MG63 (cell line): ENCODE measurements around the gene COPG2. TPM values are rescaled to one million over a fixed set of nuclear protein-coding genes. Genes with fewer than 3 reads are reported as not detected.

ENCODE experiments used
- DNase-seq: peaks from one replicate; pipeline ENCODE4 v3.0.0-alpha.2; 2020
- H3K27me3 ChIP-seq: fragments of 250-450 bp; sonication (Bioruptor Pico); 2 replicates; pipeline ENCODE4 v1.5.1; 2020; ENCODE audit warnings: mild to moderate bottlenecking, moderate library complexity
- H3K36me3 ChIP-seq: fragments of 250-450 bp; sonication (Bioruptor Pico); 2 replicates; pipeline ENCODE4 v1.5.1; 2020; ENCODE audit warnings: mild to moderate bottlenecking, moderate library complexity
- H3K4me3 ChIP-seq: fragments of 250-450 bp; sonication (Bioruptor Pico); 2 replicates; pipeline ENCODE4 v1.5.1; 2020; ENCODE audit warnings: mild to moderate bottlenecking, moderate library complexity
- H3K9me3 ChIP-seq: fragments of 250-450 bp; sonication (Bioruptor Pico); 2 replicates; pipeline ENCODE4 v1.5.1; 2020; ENCODE audit warnings: mild to moderate bottlenecking, moderate library complexity
- total RNA-seq: library from RNA; depleted of rRNA; stranded (reverse); fragments of >200 nt; shearing (Covaris generic); gene quantifications from 2 replicates; pipeline ENCODE4 v1.2.3, GENCODE V29; 2014; ENCODE audit warnings: low replicate concordance; rRNA removed

The COPG2 gene
- total RNA-seq, 1 experiment from 2014 or later: 32.0 TPM

DNA sequence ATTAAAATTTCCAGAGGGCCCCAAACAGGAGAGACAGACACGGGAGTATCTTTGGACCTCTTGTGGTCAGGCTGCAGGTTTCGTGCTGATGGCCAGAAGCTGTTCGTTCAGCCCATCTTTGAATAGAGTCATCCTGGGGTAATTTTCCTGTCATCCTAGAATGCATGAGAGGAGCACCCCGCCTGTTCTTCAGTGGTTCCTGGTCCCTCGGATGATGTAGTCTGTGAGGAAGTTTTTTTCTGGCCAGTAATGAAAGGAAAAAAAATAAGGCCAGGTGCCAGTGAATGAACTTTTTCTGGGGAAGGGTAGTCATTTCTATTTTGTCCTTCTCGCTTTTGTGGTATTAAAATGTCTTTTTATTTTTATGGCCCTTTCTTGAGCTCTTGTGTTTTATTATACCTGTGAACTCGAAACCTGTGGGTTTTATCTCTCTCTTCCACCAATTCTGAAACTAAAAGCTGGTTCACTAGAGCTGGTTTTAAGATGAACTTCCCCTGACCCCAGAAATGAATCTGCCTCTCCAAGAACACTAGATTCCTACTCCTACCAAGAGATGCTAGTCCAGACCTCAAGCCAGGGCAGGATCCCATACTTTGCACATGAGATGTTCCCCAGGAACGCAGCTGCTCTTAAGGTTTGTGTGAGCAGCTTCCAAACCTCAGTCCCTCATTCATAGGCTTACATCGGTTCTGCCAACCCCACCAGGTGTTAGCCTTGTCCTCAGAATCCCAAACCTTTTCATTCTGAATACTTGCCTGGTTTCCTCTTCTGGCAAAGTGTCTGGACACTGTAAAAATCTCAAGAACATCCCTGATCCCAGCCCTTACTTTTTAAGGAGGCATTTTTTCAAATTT is 192.0 kb downstream of the COPG2 start:
- H3K36me3 ChIP-seq: no peaks in the 10 kb centered on the region
- no peak overlapping the region for H3K4me3 ChIP-seq
- no peaks in the 10 kb centered on the region for H3K9me3 ChIP-seq
- H3K27me3 ChIP-seq: no peaks in the 10 kb centered on the region
- no peak for DNase-seq

- Histone ChIP-seq H3K27me3 (no peaks in the 10 kb centered on the region), H3K4me3 (no peak overlapping the region), H3K9me3 (no peaks in the 10 kb centered on the region), H3K36me3 (no peaks in the 10 kb centered on the region)
- DNase-seq: no peak
Measured at GRCh38 chr7:130475776-130476175, 192.8 kb downstream of the COPG2 start.

DNA sequence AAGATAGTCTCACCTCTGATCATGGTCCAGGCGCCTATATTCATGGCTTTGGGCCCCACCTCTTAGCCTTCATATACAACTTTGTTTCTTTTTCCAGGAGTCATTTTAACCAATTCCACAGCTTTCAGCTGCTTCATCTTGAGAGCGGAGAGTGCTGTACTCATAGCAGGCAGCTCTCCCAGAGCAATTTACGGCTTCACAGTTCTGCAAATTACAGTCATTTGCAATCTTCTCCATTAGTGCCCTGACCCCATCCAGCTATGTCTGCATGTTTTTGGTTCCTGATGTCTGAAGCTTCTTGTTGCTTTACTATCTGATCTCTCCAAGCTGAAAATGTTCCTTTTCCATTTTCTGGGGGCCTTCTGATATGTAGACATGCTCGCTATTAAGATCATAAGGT is 194.7 kb downstream of the COPG2 start:
- Histone ChIP-seq H3K27me3 (no peaks in the 10 kb centered on the region), H3K4me3 (no peak overlapping the region), H3K9me3 (no peaks in the 10 kb centered on the region), H3K36me3 (no peaks in the 10 kb centered on the region)
- DNase-seq: no peak

DNA sequence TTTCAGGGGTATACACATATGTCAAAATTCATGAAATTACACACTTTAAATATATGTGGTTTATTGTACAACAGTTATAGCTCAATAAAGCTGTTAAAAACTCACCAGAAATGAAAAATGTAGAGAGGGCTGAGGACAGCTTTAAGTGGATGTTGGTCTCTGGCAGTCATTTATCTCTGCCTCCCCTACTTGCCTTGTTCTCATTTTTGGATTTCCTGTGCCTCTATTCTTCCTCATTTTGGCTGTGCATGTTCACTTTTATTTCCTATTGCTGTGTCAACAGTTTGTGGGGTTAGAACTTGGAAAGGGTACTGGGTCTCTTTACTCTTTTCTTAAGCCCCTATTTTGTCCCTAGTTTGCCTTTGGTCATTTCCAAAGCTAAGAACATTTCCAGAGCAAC is 195.3 kb downstream of the COPG2 start:
- Histone ChIP-seq H3K9me3 (no peaks in the 10 kb centered on the region), H3K27me3 (no peaks in the 10 kb centered on the region), H3K36me3 (no peaks in the 10 kb centered on the region), H3K4me3 (no peak overlapping the region)
- DNase-seq: no peak

GRCh38 chr7:130471974-130472373 is 196.6 kb downstream of the COPG2 start:
- H3K27me3 ChIP-seq: no peaks in the 10 kb centered on the region
- no peaks in the 10 kb centered on the region for H3K9me3 ChIP-seq
- DNase-seq: no peak
- no peaks in the 10 kb centered on the region for H3K36me3 ChIP-seq
- no peak overlapping the region for H3K4me3 ChIP-seq

DNA sequence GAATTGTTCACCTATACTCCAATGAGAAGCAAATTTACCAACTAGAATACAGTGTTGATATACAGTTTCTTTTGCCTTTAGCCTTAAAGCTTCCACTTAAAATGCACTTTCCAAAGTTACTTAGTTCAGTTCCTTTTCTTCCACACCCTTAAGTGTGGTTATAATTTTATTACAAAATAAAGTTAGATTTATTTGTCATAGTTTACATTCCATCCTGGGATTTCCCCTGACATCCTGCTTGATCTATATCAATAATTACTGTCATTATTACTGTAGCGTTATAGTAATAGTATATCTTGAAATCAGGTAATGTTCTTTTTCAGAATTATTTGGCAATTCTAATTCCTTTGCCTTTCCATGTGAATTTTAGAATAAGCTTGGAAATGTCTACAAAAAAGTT is 199.9 kb downstream of the COPG2 start:
- no peaks in the 10 kb centered on the region for H3K27me3 ChIP-seq
- no peak overlapping the region for H3K4me3 ChIP-seq
- H3K9me3 ChIP-seq: no peaks in the 10 kb centered on the region
- DNase-seq: no peak
- no peaks in the 10 kb centered on the region for H3K36me3 ChIP-seq

DNA sequence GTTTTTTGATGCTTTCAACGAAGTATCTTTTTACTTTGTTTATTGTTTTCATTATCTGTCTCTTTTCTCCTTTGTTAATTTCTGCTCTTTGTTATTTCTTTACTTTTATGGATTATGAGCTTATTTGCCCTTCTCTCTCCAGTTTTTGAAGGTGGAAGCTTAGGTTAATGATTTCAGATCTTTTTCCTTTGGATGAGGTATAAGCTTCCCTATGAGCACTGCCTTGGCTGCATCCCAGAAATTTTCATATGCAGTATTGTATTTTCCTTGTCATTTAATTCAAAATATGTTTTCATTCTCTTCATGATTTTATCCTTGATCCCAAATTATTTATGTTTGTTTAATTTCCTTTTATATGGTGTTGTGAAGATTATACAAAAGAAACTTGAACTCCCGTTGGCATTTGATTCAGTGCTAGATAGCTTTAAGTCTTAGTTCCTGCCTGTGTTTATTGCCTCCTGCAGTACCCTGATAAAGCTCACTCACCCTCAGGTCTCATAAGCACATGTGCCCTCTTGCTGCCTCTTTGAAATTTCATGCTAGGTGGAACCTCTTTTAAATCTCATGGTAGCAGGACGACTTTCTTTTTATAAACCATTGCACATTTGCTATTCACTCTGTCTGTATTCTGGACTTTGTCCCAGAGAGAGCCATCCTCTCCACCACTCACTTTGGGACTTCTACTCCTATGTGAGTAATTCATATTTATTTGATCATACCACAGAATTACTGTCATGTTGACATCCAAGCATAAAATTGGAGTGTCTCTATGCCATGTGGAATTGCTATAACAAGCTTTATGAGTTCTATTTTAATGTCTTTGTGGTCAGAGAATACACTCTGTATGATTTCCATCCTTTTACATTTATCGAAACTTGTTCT is 204.8 kb downstream of the COPG2 start:
- Histone ChIP-seq H3K9me3 (0 out of 2 replicates have a peak, but pooled peaks cover 2% of the 10 kb centered on the region), H3K27me3 (no peaks in the 10 kb centered on the region), H3K4me3 (no peak overlapping the region), H3K36me3 (no peaks in the 10 kb centered on the region)
- DNase-seq: no peak

DNA sequence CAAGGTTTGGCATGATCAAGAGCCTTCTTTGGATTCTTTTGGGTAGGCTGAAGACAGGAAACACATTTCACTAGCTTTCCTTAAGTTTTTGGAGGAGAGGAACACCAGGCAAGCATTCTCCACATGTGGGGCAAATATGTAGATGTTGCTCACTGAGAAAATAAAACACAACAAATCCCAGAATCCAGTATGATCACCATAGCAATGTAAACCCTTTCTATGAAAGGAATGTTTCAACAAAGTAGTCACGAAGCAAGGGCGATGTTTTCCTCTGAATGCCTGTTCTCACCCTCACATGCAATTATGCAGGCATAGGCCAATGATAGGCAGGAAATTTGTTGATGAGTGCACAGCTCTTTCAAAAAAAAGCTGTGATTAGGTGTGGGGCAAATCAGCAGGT is 207.3 kb downstream of the COPG2 start:
- H3K9me3 ChIP-seq: 0 out of 2 replicates have a peak, but pooled peaks cover 2% of the 10 kb centered on the region
- no peaks in the 10 kb centered on the region for H3K27me3 ChIP-seq
- no peak for DNase-seq
- H3K36me3 ChIP-seq: no peaks in the 10 kb centered on the region
- H3K4me3 ChIP-seq: no peak overlapping the region

GRCh38 chr7:130458257-130458656 is 210.3 kb downstream of the COPG2 start:
- no peak overlapping the region for H3K4me3 ChIP-seq
- H3K9me3 ChIP-seq: 0 out of 2 replicates have a peak, but pooled peaks cover 2% of the 10 kb centered on the region
- H3K27me3 ChIP-seq: no peaks in the 10 kb centered on the region
- DNase-seq: no peak
- no peaks in the 10 kb centered on the region for H3K36me3 ChIP-seq

Other genes with a start within 250 kb of the COPG2 start
- 13.1 and 20.4 TPM in 2 replicates for gene CEP41, start 227.7 kb downstream of the COPG2 start, total RNA-seq
- not detected in 2 replicates for gene MEST, start 176.7 kb downstream of the COPG2 start, total RNA-seq
- not detected in 2 replicates for gene TSGA13, start 17.8 kb upstream of the COPG2 start, total RNA-seq
- not detected in 2 replicates for gene KLF14, start 65.5 kb upstream of the COPG2 start, total RNA-seq